ENCODE data around the gene REXO4.

REXO4 gene

GRCh38 chr9:133443248-133443647, 25.4 kb upstream of the REXO4 start:
- no peak overlapping the region for H3K27ac ChIP-seq (ENCODE audit: extremely low read depth, low read depth, low read length)
- no peak overlapping the region for H3K4me3 ChIP-seq (ENCODE audit: low read depth, low read length)
- no peaks in the 10 kb centered on the region for H3K36me3 ChIP-seq (ENCODE audit: control insufficient read depth in 2 of 2, insufficient read depth in 1 of 2, low read length in 2 of 2)
- no peaks in the 10 kb centered on the region for H3K9me3 ChIP-seq (ENCODE audit: control insufficient read depth, insufficient read depth, low read depth, low read length)
- ChIA-PET CTCF (interaction anchor here (0.6 to 0.9 kb wide), 2 partner anchors 16 to 40 kb away, joined by 3 to 4 read pairs; partner anchors contain the start of gene CACFD1), POLR2A (interaction anchor here (0.6 to 1.4 kb wide), 2 partner anchors 16 to 40 kb away, joined by 4 to 6 read pairs; partner anchors contain the start of gene CACFD1)
- TF ChIP-seq PRDM10 (tag by site-specific recombination; IDR thresholded peaks at IDR 0.05): no peak
- TF ChIP-seq ZNF274 (IDR thresholded peaks at IDR 0.05; ENCODE audit: low read length): no peak
- no peak for TF ChIP-seq ZNF274 (tag by site-specific recombination; IDR thresholded peaks at IDR 0.05; ENCODE audit: borderline replicate concordance)
- TF ChIP-seq ZBTB8A (tag by site-specific recombination; IDR thresholded peaks at IDR 0.05): no peak
- TF ChIP-seq INSM2 (tag by site-specific recombination; IDR thresholded peaks at IDR 0.05): no peak
- no peak for TF ChIP-seq GFI1B (tag by site-specific recombination; IDR thresholded peaks at IDR 0.05)
- no peak for TF ChIP-seq ZBTB7A (tag by site-specific recombination; IDR thresholded peaks at IDR 0.05; ENCODE audit: low read depth)
- no peak for TF ChIP-seq ZIC2 (tag by site-specific recombination; IDR thresholded peaks at IDR 0.05)
- TF ChIP-seq KLF17 (tag by site-specific recombination; IDR thresholded peaks at IDR 0.05): no peak
- TF ChIP-seq ZNF114 (tag by site-specific recombination; IDR thresholded peaks at IDR 0.05): no peak
- TF ChIP-seq SETDB1 (IDR thresholded peaks at IDR 0.05; ENCODE audit: insufficient read length, low read length): no peak
- no peak for TF ChIP-seq ZNF2 (tag by site-specific recombination; IDR thresholded peaks at IDR 0.05)
- no peak for TF ChIP-seq ZNF660 (tag by site-specific recombination; IDR thresholded peaks at IDR 0.05)
- no peak for TF ChIP-seq ZNF521 (tag by site-specific recombination; IDR thresholded peaks at IDR 0.05)
- TF ChIP-seq ZNF266 (tag by site-specific recombination; IDR thresholded peaks at IDR 0.05; ENCODE audit: low read depth): no peak
- TF ChIP-seq ZNF791 (tag by site-specific recombination; IDR thresholded peaks at IDR 0.05): no peak
- TF ChIP-seq ZNF391 (tag by site-specific recombination; IDR thresholded peaks at IDR 0.05; ENCODE audit: borderline replicate concordance, low read depth): no peak
- H3K4me1 ChIP-seq (ENCODE audit: control insufficient read depth, insufficient read depth, low read length): no peaks in the 10 kb centered on the region

- no peaks in the 10 kb centered on the region for H3K4me1 ChIP-seq (ENCODE audit: control insufficient read depth, insufficient read depth, low read length)
- ChIA-PET POLR2A (interaction anchor here (1.2 kb wide), 1 partner anchor 18 kb away, joined by 4 read pairs; the partner anchor contains the start of gene CACFD1), CTCF (interaction anchor here (1.7 kb wide), 1 partner anchor 45 kb away, joined by 4 read pairs; no protein-coding TSS in a partner anchor)
- no peaks in the 10 kb centered on the region for H3K9me3 ChIP-seq (ENCODE audit: control insufficient read depth, insufficient read depth, low read depth, low read length)
- no peak for TF ChIP-seq ZNF362 (tag by site-specific recombination; IDR thresholded peaks at IDR 0.05)
- no peak for TF ChIP-seq ZBTB1 (tag by site-specific recombination; IDR thresholded peaks at IDR 0.05)
- TF ChIP-seq ZBTB20 (tag by site-specific recombination; IDR thresholded peaks at IDR 0.05): 0 out of 2 replicates have a peak, but pooled peaks have one; percentile 7
- H3K27ac ChIP-seq (ENCODE audit: extremely low read depth, low read depth, low read length): no peak overlapping the region
- H3K4me3 ChIP-seq (ENCODE audit: low read depth, low read length): no peak overlapping the region
- no peaks in the 10 kb centered on the region for H3K36me3 ChIP-seq (ENCODE audit: control insufficient read depth in 2 of 2, insufficient read depth in 1 of 2, low read length in 2 of 2)
Observed at GRCh38 chr9:133441571-133441970, 23.8 kb upstream of the REXO4 start.

Measured in HEK293 (cell line).